K562 (cell line): Measurements from ENCODE around the gene FARP1. TPM values are rescaled to one million over a fixed set of nuclear protein-coding genes. Genes with fewer than 3 reads are reported as not detected.

Experiments
- MYBL2 ChIP-seq, 2 experiments: fragments of 450-650 bp in 1 of 2; sonication (generic) in 1 of 2; formaldehyde crosslinking in 1 of 2; IDR thresholded peaks; 2 replicates each; pipeline versions ENCODE4 v1.6.1 to v1.8.1; 2017 to 2022; ENCODE audit warnings: borderline replicate concordance in 1 of 2, inconsistent platforms in 1 of 2, low read depth in 1 of 2, mild to moderate bottlenecking in 1 of 2, missing genetic modification reagents in 1 of 2, moderate library complexity in 1 of 2
- polyA plus RNA-seq, 8 experiments: library from polyadenylated mRNA; depleted of rRNA in 4 of 8; stranded (reverse) in 5 of 8; unstranded in 3 of 8; fragments of >200 nt; fragmentation: Nextera tagmentation in 2 of 8; fragmentation: Illumina TruSeq in 1 of 8; extraction: Ambion mirVana in 2 of 8; extraction: Trizol in 1 of 8; gene quantifications; 2 replicates each; pipeline versions ENCODE4 v1.2.1 to v1.2.3, GENCODE V29; 2011 to 2014; ENCODE audit warnings: inconsistent platforms in 1 of 8, missing spikeins in 1 of 8
- total RNA-seq, 7 experiments: library from RNA; depleted of rRNA in 6 of 7; stranded (reverse); fragments of >200 nt in 6 of 7; fragmentation: Illumina TruSeq in 2 of 7; extraction: Trizol in 2 of 7; gene quantifications; 2 replicates each; pipeline versions ENCODE4 v1.2.1 to v1.2.3, GENCODE V29; 2011 to 2021; ENCODE audit warnings: low replicate concordance in 1 of 7
- TF ChIP-seq, protein P1 (sequence below): fragments of 200-600 bp; sonication (generic); IDR thresholded peaks from one replicate; pipeline ENCODE4 v1.6.1; 2012; ENCODE audit warnings: mild to moderate bottlenecking, low read depth, low read length, inconsistent platforms
- TF ChIP-seq, protein P2 (sequence below): fragments of 450-650 bp; conservative IDR thresholded peaks from 2 replicates; pipeline ENCODE4 v1.6.1; 2016; ENCODE audit warnings: missing genetic modification characterization, low read depth, mild to moderate bottlenecking, control low read depth, missing compliant biosample characterization

Gene FARP1
- total and polyA plus RNA-seq, 9 of the 15 experiments (the other 6 are each of a cell fraction or from before 2014, with no cell fraction given), result 0.03 to 0.29 (median 0.05) TPM; not detected in 3

DNA sequence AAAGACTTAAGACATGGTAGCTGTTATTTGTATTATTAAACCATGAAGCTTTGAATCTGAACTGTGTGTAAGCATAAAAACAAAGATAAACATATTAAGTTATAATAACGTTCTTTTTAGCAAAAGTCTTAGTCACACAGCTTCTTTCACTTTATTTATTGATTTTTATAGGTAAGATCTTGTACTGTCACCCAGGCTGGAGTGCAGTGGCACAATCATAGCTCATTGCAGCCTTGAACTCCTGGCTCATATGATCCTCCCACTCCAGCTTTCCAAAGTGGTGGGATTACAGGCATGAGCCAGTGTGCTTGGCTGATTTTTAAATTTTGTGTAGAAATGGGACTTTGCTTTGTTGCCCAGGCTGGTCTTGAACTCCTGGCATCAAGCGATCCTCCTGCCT, 13.4 kb downstream of the FARP1 start (continued):
- TF ChIP-seq, protein P1, sequence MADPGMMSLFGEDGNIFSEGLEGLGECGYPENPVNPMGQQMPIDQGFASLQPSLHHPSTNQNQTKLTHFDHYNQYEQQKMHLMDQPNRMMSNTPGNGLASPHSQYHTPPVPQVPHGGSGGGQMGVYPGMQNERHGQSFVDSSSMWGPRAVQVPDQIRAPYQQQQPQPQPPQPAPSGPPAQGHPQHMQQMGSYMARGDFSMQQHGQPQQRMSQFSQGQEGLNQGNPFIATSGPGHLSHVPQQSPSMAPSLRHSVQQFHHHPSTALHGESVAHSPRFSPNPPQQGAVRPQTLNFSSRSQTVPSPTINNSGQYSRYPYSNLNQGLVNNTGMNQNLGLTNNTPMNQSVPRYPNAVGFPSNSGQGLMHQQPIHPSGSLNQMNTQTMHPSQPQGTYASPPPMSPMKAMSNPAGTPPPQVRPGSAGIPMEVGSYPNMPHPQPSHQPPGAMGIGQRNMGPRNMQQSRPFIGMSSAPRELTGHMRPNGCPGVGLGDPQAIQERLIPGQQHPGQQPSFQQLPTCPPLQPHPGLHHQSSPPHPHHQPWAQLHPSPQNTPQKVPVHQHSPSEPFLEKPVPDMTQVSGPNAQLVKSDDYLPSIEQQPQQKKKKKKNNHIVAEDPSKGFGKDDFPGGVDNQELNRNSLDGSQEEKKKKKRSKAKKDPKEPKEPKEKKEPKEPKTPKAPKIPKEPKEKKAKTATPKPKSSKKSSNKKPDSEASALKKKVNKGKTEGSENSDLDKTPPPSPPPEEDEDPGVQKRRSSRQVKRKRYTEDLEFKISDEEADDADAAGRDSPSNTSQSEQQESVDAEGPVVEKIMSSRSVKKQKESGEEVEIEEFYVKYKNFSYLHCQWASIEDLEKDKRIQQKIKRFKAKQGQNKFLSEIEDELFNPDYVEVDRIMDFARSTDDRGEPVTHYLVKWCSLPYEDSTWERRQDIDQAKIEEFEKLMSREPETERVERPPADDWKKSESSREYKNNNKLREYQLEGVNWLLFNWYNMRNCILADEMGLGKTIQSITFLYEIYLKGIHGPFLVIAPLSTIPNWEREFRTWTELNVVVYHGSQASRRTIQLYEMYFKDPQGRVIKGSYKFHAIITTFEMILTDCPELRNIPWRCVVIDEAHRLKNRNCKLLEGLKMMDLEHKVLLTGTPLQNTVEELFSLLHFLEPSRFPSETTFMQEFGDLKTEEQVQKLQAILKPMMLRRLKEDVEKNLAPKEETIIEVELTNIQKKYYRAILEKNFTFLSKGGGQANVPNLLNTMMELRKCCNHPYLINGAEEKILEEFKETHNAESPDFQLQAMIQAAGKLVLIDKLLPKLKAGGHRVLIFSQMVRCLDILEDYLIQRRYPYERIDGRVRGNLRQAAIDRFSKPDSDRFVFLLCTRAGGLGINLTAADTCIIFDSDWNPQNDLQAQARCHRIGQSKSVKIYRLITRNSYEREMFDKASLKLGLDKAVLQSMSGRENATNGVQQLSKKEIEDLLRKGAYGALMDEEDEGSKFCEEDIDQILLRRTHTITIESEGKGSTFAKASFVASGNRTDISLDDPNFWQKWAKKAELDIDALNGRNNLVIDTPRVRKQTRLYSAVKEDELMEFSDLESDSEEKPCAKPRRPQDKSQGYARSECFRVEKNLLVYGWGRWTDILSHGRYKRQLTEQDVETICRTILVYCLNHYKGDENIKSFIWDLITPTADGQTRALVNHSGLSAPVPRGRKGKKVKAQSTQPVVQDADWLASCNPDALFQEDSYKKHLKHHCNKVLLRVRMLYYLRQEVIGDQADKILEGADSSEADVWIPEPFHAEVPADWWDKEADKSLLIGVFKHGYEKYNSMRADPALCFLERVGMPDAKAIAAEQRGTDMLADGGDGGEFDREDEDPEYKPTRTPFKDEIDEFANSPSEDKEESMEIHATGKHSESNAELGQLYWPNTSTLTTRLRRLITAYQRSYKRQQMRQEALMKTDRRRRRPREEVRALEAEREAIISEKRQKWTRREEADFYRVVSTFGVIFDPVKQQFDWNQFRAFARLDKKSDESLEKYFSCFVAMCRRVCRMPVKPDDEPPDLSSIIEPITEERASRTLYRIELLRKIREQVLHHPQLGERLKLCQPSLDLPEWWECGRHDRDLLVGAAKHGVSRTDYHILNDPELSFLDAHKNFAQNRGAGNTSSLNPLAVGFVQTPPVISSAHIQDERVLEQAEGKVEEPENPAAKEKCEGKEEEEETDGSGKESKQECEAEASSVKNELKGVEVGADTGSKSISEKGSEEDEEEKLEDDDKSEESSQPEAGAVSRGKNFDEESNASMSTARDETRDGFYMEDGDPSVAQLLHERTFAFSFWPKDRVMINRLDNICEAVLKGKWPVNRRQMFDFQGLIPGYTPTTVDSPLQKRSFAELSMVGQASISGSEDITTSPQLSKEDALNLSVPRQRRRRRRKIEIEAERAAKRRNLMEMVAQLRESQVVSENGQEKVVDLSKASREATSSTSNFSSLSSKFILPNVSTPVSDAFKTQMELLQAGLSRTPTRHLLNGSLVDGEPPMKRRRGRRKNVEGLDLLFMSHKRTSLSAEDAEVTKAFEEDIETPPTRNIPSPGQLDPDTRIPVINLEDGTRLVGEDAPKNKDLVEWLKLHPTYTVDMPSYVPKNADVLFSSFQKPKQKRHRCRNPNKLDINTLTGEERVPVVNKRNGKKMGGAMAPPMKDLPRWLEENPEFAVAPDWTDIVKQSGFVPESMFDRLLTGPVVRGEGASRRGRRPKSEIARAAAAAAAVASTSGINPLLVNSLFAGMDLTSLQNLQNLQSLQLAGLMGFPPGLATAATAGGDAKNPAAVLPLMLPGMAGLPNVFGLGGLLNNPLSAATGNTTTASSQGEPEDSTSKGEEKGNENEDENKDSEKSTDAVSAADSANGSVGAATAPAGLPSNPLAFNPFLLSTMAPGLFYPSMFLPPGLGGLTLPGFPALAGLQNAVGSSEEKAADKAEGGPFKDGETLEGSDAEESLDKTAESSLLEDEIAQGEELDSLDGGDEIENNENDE, result no peak
- TF ChIP-seq, protein P2, sequence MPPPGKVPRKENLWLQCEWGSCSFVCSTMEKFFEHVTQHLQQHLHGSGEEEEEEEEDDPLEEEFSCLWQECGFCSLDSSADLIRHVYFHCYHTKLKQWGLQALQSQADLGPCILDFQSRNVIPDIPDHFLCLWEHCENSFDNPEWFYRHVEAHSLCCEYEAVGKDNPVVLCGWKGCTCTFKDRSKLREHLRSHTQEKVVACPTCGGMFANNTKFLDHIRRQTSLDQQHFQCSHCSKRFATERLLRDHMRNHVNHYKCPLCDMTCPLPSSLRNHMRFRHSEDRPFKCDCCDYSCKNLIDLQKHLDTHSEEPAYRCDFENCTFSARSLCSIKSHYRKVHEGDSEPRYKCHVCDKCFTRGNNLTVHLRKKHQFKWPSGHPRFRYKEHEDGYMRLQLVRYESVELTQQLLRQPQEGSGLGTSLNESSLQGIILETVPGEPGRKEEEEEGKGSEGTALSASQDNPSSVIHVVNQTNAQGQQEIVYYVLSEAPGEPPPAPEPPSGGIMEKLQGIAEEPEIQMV (tag), result no peak
- TF ChIP-seq MYBL2 (IDR thresholded peaks at IDR 0.05; ENCODE audit: low read depth) (no peak), MYBL2 (CRISPR knock-in tag; IDR thresholded peaks at IDR 0.05; ENCODE audit: borderline replicate concordance) (no peak)
- TF ChIP-seq, all 486 proteins: peak for 0
